ENCODE measurements around the gene WWC2. TPM values are rescaled to one million over a fixed set of nuclear protein-coding genes. Genes with fewer than 3 reads are reported as not detected.
A peak's percentile ranks its signal among the peaks of the same experiment; 100 is the strongest.

Gene WWC2
- total RNA-seq, 1 donor from 2014 or later: 24.6 TPM

GRCh38 chr4:183124865-183125264, 25.8 kb downstream of the WWC2 start:
- no peak overlapping the region for H3K4me3 Mint-ChIP-seq
- peaks cover 12% of the 10 kb centered on the region for H3K4me1 Mint-ChIP-seq
- no peak overlapping the region for H3K27ac Mint-ChIP-seq (ENCODE audit: unreplicated experiment)
- no peaks in the 10 kb centered on the region for H3K36me3 Mint-ChIP-seq (ENCODE audit: low read depth)
- H3K27me3 Mint-ChIP-seq (ENCODE audit: low read depth): no peaks in the 10 kb centered on the region
- H3K9me3 Mint-ChIP-seq: no peaks in the 10 kb centered on the region
- no peak for DNase-seq (ENCODE audit: low read depth, low spot score)
- TF ChIP-seq CTCF (conservative IDR thresholded peaks at IDR 0.05): no peak

DNA sequence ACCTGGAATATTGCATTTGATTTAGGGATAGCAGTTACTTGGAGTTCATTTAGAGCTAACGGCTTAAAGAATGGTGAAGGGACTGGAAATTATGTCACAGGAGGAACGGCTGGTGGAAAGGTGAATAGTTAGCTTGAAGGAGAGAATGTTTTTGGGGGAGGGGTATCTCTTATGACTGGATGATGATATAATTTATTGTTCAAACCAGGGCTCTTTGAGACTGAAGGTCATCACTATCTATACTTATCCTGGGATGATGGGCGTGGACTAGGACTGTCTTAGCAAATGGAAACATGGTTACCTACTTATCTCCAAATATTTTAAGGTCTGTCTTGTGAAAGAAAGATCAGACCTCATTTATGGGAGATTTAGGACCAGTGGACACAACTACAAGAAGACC, 30.1 kb downstream of the WWC2 start:
- Mint-ChIP-seq H3K36me3 (ENCODE audit: low read depth) (no peaks in the 10 kb centered on the region), H3K9me3 (no peaks in the 10 kb centered on the region), H3K27me3 (ENCODE audit: low read depth) (no peaks in the 10 kb centered on the region), H3K4me3 (no peak overlapping the region), H3K4me1 (peaks cover 18% of the 10 kb centered on the region), H3K27ac (ENCODE audit: unreplicated experiment) (peak overlapping the region; percentile 44)
- no peak for DNase-seq (ENCODE audit: low read depth, low spot score)
- no peak for TF ChIP-seq CTCF (conservative IDR thresholded peaks at IDR 0.05)

DNA sequence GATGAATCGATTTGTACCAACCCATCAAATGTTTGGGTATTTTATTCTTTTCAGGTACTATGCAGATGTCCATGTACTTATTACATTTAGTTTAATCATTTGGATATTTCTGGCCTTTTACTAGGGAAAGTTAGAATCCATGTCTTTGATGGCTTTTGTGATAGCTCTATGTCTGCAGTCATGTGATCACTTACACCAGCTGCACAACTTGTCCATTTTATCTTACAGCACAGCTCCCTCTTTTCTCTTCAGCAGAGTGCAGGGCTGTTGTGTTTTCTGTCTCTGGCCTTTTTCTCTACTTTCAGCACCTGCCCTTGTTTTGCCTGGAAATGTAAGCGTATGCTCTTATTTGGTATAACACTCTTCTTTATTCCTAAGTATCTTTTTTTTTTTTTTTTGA, 30.6 kb downstream of the WWC2 start:
- DNase-seq (ENCODE audit: low read depth, low spot score): no peak
- H3K27ac Mint-ChIP-seq (ENCODE audit: unreplicated experiment): no peak overlapping the region
- no peaks in the 10 kb centered on the region for H3K36me3 Mint-ChIP-seq (ENCODE audit: low read depth)
- no peaks in the 10 kb centered on the region for H3K27me3 Mint-ChIP-seq (ENCODE audit: low read depth)
- H3K4me1 Mint-ChIP-seq: peaks cover 18% of the 10 kb centered on the region
- H3K4me3 Mint-ChIP-seq: no peak overlapping the region
- no peak for TF ChIP-seq CTCF (conservative IDR thresholded peaks at IDR 0.05)
- H3K9me3 Mint-ChIP-seq: no peaks in the 10 kb centered on the region

- Mint-ChIP-seq H3K4me3 (no peak overlapping the region), H3K4me1 (peaks cover 18% of the 10 kb centered on the region), H3K27me3 (ENCODE audit: low read depth) (no peaks in the 10 kb centered on the region), H3K27ac (ENCODE audit: unreplicated experiment) (no peak overlapping the region), H3K36me3 (ENCODE audit: low read depth) (no peaks in the 10 kb centered on the region), H3K9me3 (no peaks in the 10 kb centered on the region)
- TF ChIP-seq CTCF (conservative IDR thresholded peaks at IDR 0.05): no peak
- no peak for DNase-seq (ENCODE audit: low read depth, low spot score)
Measured at GRCh38 chr4:183130328-183131155, 31.5 kb downstream of the WWC2 start.

GRCh38 chr4:183132081-183132480, 33.0 kb downstream of the WWC2 start:
- H3K27ac Mint-ChIP-seq (ENCODE audit: unreplicated experiment): no peak overlapping the region
- peaks cover 18% of the 10 kb centered on the region for H3K4me1 Mint-ChIP-seq
- no peak for DNase-seq (ENCODE audit: low read depth, low spot score)
- no peaks in the 10 kb centered on the region for H3K9me3 Mint-ChIP-seq
- TF ChIP-seq CTCF (conservative IDR thresholded peaks at IDR 0.05): no peak
- H3K36me3 Mint-ChIP-seq (ENCODE audit: low read depth): peaks cover 2% of the 10 kb centered on the region
- H3K27me3 Mint-ChIP-seq (ENCODE audit: low read depth): no peaks in the 10 kb centered on the region
- H3K4me3 Mint-ChIP-seq: no peak overlapping the region

All from neural crest cell (in vitro differentiated cells).